Epithelial cell of esophagus (primary cell): ENCODE measurements around the gene CDC42.

Experiments used
- DNase-seq: peaks from one replicate; pipeline ENCODE4 v3.0.0; 2010; ENCODE audit warnings: low read depth
- H3K4me3 ChIP-seq: 2 replicates; pipeline ENCODE4 v1.5.1; 2011; ENCODE audit warnings: mild to moderate bottlenecking, low read length, control low read depth
- CTCF ChIP-seq: IDR thresholded peaks from 2 replicates; pipeline ENCODE4 v1.5.1; 2011; ENCODE audit warnings: low read depth, mild to moderate bottlenecking, low read length, control low read depth, inconsistent platforms; ENCODE audit not compliant: insufficient read depth; ENCODE audit errors: missing control alignments

The CDC42 gene

GRCh38 chr1:22119626-22120468 lies 67.3 kb downstream of the CDC42 start:
- no peak for TF ChIP-seq CTCF
- H3K4me3 ChIP-seq: no peak overlapping the region
- no peak for DNase-seq

- no peak for TF ChIP-seq CTCF
- no peak for DNase-seq
- H3K4me3 ChIP-seq: no peak overlapping the region
Measured at GRCh38 chr1:22120469-22120790, 67.9 kb downstream of the CDC42 start.

- no peak for DNase-seq
- no peak overlapping the region for H3K4me3 ChIP-seq
- TF ChIP-seq CTCF: no peak
Measured at GRCh38 chr1:22121421-22121911, 69.0 kb downstream of the CDC42 start.

GRCh38 chr1:22122273-22123070 lies 70.0 kb downstream of the CDC42 start:
- H3K4me3 ChIP-seq: no peak overlapping the region
- no peak for DNase-seq
- TF ChIP-seq CTCF: no peak

- TF ChIP-seq CTCF: no peak
- DNase-seq: no peak
- H3K4me3 ChIP-seq: no peak overlapping the region
Measured at GRCh38 chr1:22123071-22123390, 70.5 kb downstream of the CDC42 start.

- no peak for DNase-seq
- no peak overlapping the region for H3K4me3 ChIP-seq
- no peak for TF ChIP-seq CTCF
Measured at GRCh38 chr1:22123901-22124404, 71.4 kb downstream of the CDC42 start.
